HG03565 (cell line): ENCODE results near the gene CD44.

Source experiments
- ATAC-seq: cut with Tn5 transposase; IDR thresholded peaks from one replicate; pipeline ENCODE4 v1.9.1; 2021; ENCODE audit warnings: mild to moderate bottlenecking, moderate library complexity; ENCODE audit not compliant: unreplicated experiment

Gene CD44

DNA sequence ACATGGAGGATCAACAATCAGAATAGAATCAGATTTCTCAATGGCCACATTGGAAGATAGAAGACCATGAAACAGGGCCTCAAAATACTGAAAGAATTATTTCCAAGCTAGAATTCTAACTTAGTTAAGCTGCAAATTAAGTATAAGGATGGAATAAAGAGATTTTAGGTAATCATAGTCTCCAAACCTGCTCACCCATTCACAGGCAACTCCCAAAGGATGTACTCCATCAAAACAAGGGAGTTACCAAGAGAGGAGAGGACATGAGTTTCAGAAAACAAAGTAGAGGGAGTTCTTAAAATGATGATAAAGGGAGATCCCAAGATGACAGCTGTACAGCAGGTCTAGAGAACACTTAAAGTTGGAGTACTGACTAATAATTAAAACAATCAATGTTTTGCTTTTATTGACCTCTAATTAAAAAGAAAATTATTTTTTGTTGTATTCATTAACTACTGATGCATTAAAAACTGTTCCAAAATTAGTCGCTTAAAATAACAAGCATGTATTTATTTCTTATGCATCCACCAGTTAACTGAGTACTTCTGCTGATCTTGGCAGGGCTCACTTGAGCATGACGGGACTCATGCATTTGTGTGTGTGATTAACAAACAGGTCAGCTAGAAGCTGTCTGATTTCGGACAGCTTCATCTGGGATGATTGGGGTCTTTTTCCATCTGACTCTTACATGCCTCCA lies 95.6 kb downstream of the CD44 start:
- no peak for ATAC-seq

DNA sequence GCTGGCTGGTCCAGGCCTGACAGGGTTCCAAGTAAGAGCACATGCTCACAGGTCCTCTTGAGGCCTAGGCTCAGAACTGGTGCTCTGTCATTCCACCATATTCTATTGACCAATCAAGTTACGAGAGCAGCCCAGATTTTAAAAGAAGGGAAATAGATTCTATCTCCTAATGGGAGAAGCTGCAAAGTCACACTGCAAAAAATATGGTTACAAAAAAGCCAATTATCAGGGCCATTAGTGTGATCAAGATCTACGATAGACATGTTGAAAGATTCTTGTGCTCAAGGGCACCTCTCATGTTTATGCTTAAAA lies 96.1 kb downstream of the CD44 start:
- no peak for ATAC-seq

DNA sequence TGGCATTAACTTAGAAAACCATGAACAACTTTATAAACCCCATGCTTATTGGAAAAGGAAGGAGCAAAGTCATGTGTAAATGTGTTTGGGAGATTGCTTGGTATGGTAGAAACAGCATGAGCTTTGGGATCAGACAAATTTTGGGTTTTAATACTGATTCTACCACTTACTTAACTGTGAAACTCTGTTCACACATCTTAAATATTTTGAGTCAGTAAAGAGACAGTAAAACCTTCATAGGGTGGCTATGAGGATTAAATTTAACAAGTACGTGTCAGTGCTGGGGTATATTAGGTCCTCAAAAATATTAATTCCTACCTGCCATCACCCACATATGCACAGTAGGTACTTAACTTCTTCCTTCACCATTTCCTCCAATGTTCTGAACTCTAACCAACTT lies 96.5 kb downstream of the CD44 start:
- no peak for ATAC-seq

DNA sequence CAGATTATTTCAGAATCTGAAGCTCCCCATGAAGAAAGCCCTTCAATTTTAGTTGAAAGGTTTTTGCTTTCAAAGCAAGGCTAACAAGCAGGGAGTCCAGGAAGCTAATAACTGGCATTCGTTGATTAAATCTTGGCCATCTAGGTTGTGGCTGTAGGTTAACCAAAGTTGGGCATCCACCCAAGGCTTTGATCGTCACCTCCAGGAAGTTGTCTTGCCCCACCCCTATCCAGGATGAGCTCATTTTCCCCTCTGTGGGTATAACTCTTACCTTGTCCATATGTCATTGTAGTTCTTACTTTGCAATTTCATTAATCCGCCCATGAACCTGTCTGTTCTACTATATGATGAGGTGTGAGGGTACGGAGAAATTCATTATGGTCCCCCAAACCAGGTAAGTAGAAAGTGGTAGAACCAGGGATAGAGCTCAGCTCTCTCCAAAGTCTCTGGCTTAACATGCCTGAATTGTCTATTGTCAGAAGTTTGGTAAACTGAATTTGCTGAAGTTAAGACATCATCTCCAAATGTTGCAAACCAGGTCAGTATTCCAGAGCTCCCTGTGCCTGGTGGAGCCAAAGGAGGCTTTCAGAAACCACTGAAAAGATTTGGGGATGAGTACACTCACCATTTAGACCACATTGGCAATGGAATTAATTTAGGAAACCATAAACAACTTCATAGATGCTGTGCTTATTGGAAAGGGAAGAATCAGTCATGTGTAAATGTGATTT lies 97.1 kb downstream of the CD44 start:
- no peak for ATAC-seq

DNA sequence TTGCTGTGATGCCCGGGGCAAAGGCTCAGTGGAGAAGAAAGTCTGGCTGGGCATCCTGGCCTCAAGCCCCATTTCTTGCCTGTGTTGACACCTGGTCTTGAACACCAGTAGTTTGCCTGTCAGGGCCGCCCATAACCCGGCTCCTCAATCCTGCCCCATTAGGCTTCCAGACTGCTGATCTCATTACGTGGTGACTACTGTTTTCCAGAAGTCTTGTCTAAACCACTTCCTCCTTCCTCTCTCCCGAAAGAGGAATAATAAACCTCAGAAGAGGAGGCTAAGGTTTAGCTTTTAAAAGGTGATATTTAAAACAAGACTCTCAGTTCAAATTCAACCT lies 97.7 kb downstream of the CD44 start:
- no peak for ATAC-seq

DNA sequence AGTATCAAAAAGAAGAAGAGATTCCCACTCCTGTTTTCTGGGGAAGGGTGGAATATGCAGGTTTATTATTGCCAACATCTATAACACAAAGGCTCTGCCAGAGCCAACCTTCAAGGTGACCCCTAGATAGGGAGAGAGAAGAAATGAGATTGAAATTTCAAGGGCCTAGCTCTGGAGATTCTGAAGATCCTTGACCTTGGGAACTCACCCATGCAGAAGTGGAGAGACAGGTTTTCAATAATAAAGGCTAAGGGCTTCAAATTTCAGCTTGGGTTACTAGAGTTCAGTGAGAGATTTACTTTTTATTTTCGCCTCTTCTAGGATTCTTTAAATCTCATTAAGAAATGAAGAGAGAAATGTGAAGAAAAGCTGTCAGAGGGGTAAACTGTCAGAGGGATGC lies 98.4 kb downstream of the CD44 start:
- ATAC-seq, result no peak

DNA sequence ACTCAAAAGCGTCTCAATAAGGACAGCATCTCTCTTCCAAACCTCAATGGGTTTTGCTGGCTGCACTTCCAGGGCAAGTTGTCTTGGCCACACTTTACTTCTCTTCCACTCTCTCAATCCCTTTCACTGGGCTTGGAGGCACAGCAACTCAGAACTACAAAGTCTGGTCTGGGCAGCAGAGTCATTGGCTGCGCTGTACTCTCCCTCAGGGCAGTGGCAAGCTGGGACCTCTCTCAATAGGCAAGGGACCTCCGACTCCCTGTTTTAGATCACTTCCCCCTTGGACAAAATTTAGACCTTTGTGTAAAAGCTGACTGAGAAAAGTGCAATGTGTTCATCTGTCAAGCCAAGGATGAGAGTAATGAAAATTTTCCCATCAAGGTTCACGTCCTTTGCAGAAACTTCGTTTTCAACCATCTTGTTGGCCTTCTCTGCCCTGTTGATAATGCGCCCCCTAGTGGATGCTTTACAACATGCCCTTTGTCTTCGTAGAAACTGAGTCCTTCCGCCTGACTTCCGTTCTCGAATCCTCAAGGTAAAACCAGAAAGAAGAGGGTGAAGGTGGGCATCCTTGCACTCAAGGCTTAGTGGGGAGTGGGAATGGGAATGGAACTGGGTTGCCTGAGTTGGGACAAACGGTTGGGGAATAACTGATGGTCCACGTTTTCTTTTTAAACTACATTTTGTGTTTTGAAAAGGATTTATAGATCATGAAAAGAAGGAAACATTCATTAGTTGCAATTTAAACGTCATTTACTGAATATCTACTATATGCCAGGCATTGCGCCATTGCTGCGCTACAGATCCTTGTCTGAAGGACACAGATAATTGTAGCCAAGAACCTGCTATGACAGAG lies 99.1 kb downstream of the CD44 start:
- no peak for ATAC-seq

DNA sequence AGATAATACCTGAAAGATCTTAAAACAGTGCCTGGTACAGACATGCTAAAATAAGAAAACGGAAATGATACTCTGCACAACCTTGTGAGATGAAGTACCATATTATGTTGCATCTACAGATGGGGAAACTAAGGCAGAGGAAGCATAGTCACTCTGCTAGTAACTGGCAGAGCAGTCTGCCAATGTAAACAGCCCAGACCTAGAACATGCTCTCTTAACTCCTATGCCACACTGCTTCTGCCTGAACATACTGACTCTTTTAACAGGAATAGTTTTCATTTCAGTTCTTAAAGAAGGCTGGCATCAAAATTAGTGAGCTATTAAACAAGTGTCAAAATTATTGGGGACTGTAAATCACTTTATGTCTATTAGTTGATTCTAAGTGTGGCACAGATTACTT lies 99.9 kb downstream of the CD44 start:
- no peak for ATAC-seq

DNA sequence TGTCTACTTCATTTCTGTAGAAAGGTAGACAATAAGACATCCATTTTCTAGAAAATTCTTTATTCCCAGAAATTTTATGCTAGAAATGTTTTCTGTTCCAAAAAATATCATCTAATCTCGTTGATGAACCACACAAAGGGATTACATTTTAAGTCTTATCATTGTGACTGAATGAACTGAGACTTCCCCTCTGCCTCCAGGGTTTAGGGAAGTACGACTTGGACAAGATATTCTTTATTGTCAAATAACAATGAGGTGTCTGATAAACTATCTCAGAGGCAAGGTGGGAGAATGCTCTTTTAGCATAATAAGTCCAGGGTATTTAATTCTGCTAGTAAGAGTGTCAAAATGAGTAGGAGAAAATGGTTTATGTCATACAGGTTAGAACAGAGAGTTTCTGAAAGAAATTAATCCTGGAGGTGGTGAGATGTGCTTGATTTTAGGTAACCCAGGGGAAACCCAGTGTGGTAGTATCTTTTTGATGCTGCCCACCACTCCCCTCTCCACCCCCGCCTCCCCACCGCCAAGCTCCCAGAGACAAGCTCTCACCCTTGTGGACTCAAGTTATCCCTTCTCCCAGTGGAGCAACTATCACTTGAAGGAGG lies 100.6 kb downstream of the CD44 start:
- no peak for ATAC-seq

DNA sequence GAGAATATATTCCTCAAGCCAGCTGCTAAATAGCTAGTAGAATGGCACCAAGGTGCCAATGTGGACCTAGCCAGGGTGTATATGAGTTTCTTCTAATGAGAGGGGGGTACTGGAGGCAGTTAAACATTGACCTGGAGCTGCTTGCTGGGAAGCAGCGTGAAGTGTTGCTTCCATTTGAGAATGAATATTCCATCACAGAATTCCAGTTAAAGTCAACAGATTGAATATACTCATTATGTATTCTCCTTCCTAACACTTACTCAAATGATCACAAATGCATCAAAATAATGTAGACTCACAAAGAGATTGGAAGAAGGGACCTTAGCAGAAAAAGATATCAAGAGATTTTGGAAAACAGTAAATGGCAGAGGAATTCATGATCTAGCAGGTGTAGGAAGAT lies 102.1 kb downstream of the CD44 start:
- no peak for ATAC-seq

DNA sequence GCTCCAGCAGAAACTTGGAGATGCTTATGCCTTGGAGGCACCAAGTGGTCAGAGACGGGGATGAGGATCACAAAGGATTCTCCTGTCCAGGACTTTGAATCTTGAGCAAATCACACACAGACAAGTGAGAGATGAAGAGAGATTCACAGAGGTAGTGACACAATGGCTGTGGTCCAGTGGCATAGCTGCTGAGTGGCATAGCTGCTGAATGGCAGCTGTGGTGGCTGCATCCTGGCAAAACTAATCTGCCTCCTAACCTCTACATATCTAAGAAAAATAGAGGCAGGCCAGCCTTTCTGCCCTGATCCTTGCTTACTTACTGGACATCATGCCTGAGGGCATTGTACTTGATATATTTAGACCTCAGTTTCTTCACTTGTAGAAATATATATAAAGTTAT lies 102.6 kb downstream of the CD44 start:
- no peak for ATAC-seq

DNA sequence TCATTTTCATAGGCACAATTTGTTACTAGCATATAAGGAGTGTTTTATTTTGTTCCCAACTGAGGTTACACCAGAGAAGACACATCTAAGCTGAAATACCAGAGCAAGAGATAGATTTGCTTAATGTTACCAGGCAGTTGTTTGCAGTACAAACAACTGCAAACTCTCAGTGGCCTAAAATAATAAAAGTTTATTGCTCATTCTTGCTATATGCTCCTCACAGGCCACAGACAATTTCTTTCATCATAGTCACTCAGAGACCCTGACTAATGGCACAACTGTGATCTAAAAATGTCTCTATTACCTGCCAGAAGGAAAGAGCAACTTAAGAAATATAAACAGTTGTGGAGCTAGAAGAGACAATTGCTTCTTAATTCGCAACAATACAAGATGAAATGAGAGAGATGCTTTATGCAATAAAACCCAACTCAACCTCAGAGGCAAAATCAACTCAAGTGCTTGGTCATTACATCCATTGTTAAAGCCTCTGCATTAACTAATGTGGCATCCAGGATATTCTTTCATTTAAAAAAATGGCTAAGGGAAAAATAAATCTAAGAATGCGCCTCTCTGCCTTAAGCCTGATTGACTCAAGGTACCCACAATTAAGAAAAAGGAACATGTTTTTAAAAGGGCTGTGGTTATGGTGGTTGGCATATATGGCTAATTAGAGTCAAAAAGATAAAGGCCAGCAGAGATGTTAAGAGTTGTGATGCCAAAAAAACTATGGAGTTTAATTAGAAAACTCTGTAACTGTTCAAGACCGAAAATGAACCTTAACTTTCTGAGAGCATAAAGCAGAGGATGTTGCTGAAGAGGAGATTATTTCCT lies 103.7 kb downstream of the CD44 start:
- no peak for ATAC-seq

DNA sequence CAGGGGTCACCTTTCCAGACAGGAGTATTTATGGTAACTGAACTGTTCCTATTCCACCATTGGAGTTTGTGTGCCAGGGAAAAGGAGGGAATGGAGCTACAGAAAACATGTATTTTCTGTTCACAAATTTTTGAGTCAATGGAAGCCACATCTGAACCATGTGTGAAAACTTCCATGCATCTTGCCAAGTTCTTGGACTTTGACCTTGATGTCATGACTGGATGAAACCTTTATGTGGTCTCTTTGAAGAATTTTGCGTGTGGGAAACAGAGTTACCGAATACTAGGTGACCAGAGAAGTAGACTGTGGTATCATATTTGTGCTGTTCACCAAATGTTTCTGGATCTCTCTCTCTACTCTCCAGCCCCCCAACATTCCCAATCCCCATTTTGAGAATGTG lies 104.8 kb downstream of the CD44 start:
- ATAC-seq, result no peak

DNA sequence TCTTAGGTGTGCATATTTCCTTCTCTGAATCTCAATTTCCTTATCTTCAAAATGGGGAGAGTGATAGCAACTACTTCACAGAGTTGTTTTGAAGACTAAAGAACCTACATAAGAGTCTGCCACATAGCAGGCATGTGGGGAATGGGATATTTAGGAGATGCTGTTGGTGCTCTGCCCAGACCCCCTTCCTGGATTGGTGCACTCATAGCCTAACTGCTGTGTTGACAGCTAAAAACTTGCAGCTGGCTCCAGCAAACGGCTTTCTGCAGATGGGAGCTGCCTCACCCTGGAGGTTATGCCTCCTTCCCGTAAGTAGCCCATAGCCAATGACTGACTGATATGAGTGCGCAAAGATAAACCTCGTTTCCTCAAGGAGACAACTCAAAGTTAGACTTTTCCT lies 106.1 kb downstream of the CD44 start:
- ATAC-seq, result no peak

DNA sequence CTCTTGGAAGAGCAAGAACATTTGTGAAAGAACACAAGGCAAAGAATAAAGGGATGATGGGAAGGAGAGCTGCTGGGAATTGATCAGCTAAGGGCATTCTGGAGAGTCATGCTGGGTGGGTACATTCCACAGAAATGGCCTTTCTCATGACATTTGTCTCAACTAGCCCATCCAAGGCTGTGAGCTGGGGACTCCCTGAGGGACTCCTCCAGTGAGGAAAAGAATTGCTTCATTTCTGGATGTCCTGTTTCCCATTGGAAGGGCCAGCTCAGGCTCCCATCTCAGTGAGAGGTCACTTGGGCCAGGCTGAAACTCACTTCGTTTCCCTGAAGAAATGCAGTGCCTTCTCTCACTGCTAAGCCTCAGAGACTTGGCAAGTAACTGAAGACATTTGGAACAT lies 106.8 kb downstream of the CD44 start:
- no peak for ATAC-seq

DNA sequence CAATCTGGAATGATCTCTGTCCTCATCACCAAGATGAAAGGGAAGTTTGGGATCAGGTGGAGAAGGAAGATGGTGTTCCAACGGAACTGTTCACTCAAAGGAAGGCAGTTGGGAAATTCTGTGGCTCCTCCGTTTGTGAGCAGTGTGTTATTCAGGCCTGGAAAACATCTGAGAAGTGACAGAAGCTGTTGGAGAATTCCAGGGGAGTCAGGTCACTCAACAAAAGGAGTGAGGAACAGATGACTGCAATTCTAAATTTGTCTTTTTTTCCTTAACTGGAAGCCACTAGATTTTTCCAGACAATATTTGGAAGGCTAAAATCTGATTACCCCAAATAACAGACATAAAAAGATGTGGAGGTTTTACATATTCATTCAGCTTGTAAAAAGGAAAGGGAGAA lies 107.8 kb downstream of the CD44 start:
- ATAC-seq, result no peak

DNA sequence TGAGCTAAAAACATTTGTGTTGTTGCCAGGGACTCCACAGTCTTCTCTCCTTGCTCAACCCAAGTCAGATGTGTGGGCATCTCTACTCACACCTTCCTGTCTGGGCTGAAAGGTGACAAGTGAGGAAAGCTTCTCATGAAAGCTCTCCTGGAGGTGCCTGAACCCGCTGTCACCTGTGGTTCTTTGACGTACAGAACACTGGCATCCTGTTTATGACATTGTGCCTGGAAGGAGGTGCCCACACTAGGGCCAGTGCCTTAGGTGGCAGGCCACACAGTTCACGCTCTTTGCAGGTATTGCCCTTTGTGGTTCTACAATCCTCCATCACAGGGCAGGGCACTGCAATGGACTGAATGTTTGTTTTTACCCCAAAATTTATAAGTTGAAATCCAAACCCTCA lies 108.5 kb downstream of the CD44 start:
- no peak for ATAC-seq

DNA sequence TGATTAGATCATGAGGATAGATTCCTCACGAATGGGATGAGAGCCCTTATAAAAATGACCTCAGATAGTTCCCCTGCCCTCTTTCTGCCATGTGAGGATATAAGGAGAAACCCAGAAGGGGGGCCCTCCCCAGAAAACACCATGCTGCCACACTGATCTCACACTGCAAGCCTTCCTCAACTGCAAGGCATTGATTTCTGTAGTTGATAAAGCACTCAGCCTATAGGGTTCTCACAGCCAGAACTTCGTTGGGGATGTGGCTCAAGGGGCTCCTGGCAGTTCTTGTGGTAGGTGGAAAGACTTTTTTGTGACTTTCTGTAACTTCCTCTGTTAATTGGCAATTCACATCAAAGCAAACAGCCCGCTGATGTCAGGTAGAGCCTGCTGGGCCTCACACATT lies 108.9 kb downstream of the CD44 start:
- no peak for ATAC-seq

DNA sequence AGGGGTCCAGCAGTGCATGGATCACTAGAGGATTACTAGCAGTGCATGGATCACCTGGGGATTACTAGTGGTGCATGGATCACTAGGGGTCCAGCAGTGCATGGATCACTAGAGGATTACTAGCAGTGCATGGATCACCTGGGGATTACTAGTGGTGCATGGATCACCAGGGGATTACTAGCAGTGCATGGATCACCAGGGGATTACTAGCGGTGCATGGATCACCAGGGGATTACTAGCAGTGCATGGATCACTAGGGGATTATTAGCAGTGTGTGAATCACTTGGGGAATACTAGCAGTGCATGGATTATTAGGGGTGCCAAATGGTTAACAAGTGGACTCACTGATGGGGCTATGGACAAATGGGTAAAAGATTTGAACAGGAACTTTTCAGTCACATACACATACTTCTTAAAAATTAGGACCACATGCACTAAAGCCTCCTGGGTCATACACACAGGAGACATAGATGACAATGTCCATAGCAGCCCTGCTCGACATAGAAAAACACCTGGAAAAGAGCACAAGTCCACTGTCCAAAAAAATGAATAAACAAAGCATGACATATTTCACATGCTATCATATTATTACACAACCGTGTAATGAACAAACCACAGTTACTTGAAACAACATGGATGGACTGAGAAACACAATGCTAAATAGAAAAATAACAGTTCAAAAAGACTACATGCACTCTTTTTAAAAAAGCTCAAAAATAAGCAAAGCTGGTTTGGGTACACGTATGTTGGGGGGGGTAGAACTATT lies 109.8 kb downstream of the CD44 start:
- no peak for ATAC-seq

DNA sequence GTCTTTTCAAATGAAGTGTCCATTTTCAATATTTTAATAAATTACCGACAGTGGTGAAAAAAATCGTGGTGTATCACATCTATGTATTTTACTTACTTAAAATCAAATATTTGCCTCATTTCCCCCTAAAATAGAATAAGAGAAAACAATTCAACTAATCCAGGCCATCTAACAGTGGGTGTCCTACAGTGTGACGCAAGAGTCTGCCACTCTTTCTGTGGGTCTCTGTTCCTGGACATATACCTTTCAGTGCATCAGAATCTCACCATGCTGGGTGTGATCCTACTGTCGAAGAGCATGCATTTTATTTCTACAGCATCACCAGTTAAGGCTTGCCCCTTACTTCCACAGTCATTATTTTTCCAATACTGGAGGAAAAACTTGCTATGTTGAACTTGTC lies 111.2 kb downstream of the CD44 start:
- no peak for ATAC-seq
